GM11168 (cell line): ENCODE measurements around the gene SIRT2.

Experiments
- in situ Hi-C: fragments of 300-500 bp; cut with MboI; formaldehyde crosslinking; loops from one replicate; pipeline ENCODE4 v1.12.0; 2022; ENCODE audit warnings: low sequenced_read_pairs; ENCODE audit not compliant: unreplicated experiment

The SIRT2 gene

DNA sequence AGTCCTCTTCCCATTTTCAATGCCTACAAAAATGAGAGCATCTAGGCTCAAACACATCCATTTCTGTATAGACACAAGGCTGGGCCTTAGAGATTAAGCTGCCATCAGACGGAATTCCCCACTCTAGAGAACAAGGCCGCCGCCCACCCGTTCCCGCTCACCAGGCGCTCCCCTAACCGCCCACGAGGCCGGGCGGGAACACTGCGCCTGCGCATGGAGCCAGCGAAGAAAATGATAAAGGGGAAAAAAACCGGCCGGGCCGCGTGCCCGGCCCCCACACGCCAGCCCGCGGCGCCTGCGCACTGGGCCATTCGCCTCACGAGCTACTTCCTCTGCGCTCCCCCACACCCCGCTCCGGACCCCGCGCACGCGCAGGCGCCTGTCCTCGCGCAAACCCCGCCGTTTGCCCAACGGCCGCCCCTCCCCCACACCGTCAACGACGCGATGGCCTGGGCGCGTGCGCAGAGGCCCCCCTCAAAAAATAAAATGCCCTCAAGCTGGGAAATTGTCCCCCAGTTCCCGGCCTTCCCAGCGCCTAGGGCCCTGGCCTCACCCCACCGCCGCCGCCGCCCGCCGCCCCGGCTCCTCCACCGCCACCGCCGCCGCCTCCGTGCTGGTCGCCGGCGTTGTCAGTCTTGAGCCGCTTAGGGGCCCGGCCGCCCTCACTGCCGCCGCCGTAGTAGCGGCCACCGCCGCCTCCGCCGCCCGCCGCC lies 50.1 kb downstream of the SIRT2 start:
- in situ Hi-C loops: no loop called here

DNA sequence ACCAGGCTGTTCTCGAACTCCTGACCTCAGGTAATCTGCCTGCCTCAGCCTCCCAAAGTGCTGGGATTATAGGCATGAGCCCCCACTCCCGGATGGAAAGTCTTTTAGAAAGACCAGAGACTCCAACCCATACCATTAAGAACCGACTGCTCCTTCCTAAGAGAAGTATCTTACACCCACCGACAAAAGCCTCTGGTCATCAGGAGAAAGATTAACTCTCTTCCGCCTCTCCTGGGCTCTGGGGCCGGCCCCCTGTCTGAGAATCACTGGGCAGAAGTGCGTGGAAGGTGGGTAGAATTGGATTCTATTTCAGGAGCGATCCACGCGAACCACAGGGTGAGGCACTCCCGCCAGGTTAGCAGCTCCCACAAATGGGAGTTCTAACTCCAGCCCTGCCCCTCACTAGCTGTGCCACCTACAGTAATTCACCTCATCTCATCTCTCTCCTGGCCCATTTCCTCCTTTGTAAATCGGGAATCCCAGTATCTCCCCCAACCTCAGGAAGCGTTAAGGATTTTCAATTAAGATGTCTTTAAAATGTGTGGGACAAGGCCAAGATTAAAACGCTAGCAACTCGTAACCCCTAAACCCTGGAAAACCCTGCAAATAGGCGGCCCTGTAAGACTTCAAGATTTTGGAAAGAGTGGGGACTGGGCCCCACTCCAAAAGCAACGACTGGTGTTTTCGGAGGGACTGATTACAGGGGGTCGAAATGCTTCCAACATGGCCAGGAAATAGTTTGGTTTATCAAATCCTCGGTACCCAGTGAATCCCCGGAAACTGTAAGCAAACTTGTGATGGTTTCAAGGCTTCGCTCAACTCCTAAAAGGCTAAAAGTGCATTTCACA lies 50.9 kb downstream of the SIRT2 start:
- in situ Hi-C loops: no loop called here

DNA sequence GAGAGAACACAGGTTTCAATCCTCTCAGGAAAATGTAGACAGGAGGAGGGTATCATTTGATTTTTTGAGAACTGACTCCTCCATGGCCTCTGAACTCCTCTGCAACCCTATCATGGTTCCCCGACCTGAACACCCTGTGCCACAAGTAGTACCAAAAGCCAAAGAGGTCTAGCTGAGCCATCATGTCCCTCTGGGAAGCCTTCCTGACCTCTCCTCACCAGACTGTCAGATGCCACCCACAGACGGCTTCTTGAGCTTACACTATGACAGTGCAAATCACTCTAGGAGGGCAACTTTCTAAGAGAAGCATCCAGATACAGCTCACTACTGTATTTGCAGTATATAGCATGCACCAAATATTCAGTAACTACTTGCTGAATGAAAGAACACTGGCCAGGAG lies 53.3 kb downstream of the SIRT2 start:
- in situ Hi-C loops: no loop called here

DNA sequence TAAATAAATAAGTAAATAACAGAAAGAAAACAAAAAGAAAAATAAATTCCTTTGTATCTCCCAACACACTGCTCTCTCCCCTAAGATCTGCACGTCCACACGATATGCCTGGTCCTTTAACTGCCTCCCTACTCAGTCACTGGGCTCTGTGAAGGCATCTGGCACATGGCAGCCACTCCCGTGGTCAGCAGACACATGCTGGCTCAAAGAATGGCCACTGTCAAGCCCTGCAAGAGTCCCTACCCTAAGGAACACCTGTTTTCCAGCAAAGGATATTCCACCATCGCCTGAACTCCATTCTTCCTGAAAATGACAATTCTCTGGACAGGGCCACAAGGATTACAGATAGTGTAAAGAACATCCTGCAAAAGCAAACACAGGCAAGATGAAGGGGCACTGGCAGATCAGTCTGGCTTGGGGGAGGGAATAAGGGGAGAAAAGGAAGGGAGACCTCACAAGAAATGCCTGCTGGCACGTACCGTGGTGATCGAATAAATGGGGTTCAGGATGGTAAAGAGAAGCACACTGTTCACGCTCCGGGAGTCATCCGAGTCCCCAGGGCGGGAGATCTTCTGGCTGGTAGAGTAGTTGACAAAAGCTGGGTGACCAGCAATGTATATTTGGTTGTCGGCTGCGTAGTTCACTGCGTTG lies 53.9 kb downstream of the SIRT2 start:
- in situ Hi-C loops: no loop called here

DNA sequence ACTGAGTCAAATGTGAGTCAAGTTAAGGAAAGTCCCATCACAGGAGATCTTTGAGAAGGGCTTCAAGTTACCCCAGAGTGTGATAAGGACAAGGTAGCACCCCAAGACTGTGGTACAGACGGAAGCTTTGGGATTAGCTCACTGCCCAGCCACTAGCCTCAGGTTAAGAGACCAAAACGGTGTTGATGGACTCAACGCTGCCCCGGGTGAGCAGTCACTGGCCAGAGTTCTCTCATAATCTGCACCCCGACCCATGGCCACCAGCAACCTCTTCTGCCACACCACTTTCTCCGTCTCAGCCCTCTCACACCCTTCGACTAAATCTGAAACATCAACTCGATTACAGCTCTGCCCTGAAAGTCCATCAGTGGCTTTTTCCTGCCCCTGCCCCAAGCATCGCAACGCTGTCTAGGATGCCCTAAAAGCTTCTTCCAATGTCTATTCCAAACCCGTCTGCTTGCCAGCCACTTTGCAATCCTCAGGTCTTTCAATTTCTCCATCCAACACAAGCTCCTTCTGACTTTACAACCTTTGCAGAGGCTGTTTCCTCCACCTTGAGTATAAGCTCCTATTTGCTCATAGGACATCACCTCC lies 55.2 kb downstream of the SIRT2 start:
- in situ Hi-C loops: no loop called here

DNA sequence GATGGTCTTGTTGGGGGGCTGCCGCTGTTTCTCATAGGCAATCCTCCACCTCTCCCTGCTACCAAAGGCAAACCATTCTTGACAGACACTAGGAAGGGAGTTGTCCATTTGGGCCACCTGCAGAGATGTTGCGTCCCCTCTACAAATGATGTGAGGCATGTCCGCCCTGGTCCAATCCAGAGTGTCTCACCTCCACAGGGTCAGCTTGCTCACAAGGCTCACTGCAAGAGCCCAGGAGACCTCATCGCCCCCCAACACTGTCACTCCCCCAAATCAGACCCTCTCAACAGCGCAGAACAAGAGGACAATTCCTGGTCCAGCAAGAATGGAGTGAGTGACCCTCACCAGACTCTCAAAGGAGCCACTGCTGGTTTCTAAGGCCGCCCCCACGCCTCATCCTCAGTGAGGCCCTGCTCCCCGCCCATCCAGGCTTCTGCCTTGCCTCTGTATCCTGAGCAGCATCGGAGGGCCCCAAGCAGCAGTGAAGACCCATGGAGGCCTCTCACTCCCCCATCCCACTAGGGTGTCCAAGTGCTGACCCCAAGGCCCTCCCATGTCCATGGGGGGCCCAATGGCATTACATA lies 56.2 kb downstream of the SIRT2 start:
- in situ Hi-C loops: no loop called here

DNA sequence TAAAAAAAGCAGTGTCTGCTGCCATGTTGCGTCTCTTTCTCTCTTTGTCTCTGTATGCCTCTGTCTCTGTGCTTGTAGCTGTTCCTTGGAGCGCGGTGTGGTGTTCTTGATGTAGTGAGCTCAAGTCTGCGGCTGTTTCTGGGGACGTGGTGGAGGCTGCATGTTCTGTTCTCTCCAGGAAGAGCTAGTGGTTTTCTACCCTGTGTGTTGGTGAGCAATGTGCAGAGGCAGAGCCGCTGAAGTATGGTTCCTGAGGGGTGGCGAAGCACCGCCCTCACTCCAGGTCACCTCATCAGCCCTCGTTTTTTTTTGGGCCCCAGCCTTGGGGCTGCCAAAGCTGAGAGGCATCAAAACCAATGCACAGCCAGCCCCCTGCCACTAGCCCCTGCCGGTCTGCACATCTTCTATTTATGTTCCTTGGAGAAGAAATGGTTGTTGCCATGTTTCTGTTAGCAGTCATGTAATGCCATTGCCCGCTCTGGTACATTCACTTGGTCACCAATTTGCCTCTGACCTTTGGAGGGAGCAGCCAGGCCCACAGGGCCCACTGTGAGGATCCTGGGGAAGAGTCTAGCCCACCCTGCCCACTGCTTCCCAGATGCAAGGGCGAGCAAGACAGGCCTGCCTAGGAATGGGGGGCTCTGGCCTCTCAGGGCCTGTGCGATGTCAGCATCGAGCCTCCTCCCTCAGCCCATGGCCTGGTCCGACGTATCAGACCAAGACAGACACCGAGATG lies 56.8 kb downstream of the SIRT2 start:
- in situ Hi-C loops: no loop called here

DNA sequence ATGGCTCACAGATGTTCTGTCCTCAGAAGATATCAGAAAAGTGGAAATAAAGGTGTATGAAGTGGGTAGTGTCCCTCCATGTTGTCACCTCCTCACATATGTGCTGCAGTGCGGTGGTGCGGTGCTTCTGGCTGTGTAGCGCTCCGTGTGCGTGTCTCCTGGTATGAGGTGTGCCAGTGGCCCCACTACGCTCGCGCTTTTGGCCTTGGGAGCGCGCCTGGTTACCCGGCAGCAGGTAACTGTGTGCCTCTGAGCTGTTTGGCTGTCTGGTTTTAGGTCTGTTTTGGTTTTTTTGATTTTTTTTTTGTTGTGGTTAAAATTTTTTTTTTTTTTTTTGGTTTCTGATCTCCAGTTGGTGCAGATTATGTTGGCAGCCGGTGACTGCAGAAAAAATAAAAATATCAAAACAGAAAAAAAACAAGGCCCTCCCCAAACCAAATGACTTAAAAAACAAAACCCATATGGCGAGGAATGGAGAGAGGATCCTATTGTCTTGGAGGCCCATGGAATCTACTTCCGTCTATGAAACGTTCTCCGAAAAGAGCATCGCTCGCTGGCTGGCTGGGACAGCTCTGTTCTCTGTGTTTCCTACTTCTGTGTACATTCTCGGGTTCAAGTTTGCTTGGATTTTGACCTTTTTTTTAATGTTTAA lies 57.5 kb downstream of the SIRT2 start:
- in situ Hi-C loops: no loop called here

DNA sequence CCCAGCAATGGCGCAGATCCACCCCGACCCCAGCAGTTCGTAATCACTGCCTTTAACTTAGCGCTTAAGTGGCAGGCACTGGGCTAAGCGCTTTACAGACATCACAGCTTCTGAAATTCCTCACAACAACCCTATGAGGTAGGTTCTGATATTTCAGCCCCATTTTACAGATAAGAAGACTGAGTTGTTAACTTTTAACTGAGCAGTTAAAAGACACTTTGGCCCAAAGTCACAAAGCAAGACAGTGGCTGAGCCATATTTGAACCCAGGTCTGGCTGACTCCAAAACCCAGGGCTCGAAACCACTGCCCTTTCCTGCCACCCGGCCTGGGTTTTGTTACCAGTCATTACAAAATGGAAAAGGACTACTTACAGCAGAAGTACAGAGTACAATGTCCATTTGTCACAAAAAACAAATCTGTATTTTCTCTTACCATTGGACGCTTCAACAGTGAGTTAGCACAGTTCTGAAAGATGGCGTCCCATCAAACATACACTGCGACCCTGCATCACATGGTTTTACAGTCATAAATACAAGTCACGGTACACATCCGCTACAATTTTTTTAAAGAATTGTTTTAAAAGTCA lies 58.1 kb downstream of the SIRT2 start:
- in situ Hi-C loops: no loop called here

DNA sequence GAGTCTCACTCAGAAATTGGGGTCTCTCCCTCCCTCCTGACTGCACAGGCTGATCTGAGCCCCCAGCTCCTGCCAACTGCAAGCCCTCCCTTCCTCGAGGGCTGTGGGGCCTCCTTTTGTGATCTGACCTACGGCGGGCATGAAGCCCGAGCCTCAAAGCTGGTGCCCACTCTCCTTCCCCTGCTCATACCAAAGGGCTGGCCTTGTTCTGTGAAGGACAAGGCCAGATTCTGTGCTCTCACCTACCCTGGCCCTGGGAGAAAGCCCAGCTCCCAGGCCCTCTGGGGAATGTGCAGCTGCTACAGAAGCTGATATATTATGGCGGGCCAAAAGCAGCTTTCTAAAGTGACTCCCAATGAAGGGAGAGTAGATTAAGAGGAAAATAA lies 58.8 kb downstream of the SIRT2 start:
- in situ Hi-C loops: no loop called here

DNA sequence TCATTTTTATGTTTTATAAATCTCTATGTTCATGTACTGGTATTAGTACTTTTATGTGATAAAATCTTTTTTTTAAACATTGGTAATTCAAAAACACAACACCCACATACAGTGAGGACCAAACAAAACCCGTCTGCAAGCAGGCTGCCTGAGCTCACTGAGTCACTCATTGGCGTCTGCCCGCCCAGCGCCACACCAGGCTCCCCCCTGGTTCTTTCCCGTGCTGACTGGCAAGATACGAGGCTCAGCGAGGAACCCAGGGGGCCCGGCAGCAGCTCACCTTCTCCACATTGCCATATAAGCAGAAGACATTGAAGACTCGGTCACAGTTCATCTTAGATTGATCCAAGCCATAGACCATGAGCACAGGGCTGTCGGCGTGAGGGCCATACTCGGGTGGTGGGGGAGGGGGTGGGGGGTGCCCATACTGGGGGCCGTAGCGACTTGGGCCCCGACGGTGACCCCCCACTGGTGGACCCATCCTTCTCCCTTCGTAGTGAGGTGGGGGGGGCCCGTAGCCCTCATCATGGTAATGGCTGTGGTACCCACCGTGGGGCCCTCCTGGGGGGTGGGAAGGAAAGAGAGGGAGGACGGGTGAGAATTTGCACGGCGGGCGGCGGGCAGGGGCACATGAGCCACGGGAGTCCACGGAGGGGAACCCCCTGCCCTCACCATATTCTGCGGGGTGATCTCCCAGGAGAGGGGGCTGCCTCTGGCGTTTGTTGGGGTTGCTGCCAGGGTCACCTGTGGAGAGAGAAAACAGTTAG lies 59.4 kb downstream of the SIRT2 start:
- in situ Hi-C loops: no loop called here

DNA sequence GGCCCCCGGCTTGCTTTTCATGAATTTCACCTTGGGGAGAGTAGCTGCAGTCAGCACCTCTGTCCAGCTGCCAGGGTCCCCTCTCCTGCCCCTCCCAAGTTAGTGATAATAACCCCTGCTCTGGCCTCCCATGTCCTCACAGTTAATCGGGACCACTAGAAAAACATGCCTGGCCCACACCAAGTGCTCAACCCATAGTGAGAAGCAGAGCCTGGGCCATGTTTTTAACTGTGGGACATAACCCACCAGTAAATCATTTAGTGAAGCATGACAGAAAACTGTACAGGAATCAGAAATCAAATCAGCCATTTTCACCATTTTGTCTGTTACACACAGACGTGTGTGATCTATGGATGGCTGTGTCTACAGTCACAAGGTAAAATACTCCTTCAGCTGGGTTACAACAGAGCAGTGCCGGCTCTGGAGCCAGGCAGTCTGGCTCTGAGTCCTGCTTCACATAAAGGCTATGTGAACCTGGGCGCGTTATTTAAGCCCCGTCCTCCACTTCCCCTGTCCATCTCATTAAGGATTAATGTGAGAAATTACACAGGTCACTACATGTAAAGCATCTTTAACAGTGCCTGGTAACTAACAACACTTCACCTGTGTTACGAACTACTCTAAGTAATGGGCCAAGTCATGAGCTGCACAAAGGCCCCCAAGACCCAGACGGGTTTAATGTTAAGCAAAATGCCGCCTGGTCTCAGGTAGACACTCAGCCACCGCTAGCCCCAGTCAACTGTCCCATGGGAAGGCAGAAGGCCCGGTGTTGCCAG lies 60.2 kb downstream of the SIRT2 start:
- in situ Hi-C loops: no loop called here

DNA sequence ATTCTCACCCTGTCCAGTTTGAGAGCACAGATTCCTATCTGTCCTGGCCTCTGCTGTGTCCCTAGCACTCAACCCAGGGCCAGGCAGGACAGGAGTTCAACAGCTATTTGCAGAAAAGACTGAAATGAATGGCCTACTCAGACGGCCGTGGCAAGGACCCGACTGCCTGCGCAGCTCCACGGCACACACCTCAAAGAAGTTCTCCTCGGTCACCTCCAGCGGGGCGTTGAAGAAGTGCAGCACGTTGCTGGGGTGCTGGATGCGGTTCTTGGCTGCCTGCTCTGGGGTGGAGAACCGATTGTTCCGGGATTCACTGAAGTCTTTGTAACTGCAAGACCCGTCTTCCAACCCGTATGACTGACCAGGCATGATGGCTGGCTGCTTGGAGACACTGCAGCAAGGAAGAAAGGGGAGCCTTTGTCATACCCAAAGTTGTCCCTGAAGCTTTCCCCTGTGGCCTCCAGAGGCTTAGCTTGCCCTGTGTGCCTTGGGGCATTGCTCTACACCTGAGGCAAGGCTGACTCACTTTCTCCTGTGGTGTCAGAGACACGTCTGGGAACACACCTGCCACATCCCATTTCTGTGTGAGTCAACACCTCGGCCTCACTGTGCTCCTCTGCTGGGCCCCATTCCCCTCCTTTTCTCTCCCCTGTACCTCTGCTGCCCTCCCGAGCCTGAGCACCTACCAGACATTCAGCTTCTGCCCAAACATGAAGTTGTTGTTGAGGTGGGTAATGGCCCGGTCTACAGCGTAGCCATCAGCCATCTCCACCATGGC lies 61.0 kb downstream of the SIRT2 start:
- in situ Hi-C loops: no loop called here

DNA sequence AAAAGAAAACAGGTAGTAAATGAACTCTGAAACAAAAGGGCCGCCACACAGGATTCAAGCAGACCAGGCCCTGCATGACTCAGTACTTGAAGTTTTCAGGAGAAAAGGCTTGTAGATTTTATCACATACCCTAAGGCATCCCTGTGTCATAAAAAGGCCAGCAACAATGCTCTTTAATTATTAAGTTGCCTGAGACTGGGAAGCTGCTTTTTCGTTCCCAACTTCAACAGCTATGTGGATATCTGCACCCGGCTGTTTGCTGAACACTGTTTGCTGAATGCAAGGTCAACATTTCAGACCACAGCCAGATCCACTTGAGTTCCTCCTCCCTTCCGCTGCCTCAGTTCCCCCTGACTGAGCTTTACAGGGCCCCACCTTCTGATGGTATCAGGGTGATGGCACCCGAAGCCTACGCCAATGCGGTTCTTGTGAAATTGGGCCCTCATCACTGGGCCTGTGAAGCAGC lies 61.7 kb downstream of the SIRT2 start:
- in situ Hi-C loops: no loop called here

DNA sequence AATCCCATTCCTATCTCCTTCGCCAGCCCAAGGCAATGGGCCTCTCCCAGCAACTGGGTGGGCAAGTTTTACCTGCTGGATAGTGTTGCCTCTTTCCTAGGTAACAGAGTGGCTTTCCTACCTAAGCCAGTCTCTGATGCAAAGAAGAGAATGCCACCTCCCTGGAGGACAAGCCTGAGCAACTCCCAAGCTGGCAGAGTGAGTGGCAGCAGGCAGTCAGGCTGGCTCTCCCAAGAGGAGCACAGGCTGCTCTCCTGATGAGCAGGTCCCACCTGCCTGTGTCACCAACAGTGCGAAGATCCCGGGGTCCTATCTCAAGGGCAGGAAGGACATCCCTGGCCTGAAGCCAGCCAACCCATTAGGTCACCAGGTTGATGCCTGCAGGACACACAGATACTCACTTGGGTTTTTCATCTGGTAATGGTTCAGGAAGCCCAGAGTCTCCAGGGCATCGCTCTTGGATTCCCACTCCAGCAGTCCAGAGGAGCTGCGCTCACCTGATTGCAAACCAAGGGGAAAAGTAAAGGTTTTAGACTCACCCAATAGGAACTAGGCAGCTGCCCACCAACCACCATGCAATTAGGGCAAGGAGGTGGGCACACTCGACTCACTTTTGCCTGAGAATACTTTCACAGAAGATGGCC lies 62.3 kb downstream of the SIRT2 start:
- in situ Hi-C loops: no loop called here
